ENCODE data around the gene VPS9D1.
"Not testable (repeated sequence)": the region's sequence is repeated elsewhere in the genome, so short reads cannot be mapped to it uniquely, and the experiment has no call there.

VPS9D1 gene

GRCh38 chr16:89691986-89692569, 28.6 kb downstream of the VPS9D1 start:
- FAIRE-seq: no peak

- no peak for FAIRE-seq
These were observed 29.3 kb downstream of the VPS9D1 start for GRCh38 chr16:89691231-89691985.

- FAIRE-seq: no peak
These were observed 30.3 kb downstream of the VPS9D1 start for GRCh38 chr16:89690392-89690901.

- not testable (repeated sequence) for FAIRE-seq
These were observed 31.1 kb downstream of the VPS9D1 start for GRCh38 chr16:89689621-89690020.

GRCh38 chr16:89689142-89689541, 31.6 kb downstream of the VPS9D1 start:
- no peak for FAIRE-seq

GRCh38 chr16:89688395-89688794, 32.3 kb downstream of the VPS9D1 start:
- FAIRE-seq: no peak

- FAIRE-seq: no peak
These were observed 33.4 kb downstream of the VPS9D1 start for GRCh38 chr16:89687092-89687940.

GRCh38 chr16:89686520-89687091, 34.1 kb downstream of the VPS9D1 start, which contains the start of gene CDK10:
TSS of gene CDK10 (plus strand) at chr16:89686689. CDS start at chr16:89686711, 22 bp downstream.
- no peak for FAIRE-seq

GRCh38 chr16:89685916-89686315, 34.8 kb downstream of the VPS9D1 start:
- FAIRE-seq: no peak

GRCh38 chr16:89678258-89678657, 42.4 kb downstream of the VPS9D1 start:
- FAIRE-seq: no peak

- FAIRE-seq: no peak
These were observed 48.3 kb downstream of the VPS9D1 start for GRCh38 chr16:89672177-89672941.

- FAIRE-seq: not testable (repeated sequence)
These were observed 49.1 kb downstream of the VPS9D1 start for GRCh38 chr16:89671565-89671964.

- FAIRE-seq: no peak
These were observed 49.9 kb downstream of the VPS9D1 start for GRCh38 chr16:89670496-89671431.

- FAIRE-seq: no peak
These were observed 50.9 kb downstream of the VPS9D1 start for GRCh38 chr16:89669755-89670154.

- FAIRE-seq: no peak
These were observed 51.9 kb downstream of the VPS9D1 start for GRCh38 chr16:89668790-89669158.

GRCh38 chr16:89667633-89668032, 53.1 kb downstream of the VPS9D1 start:
- FAIRE-seq: no peak

GRCh38 chr16:89667000-89667399, 53.7 kb downstream of the VPS9D1 start:
- not testable (repeated sequence) for FAIRE-seq

GRCh38 chr16:89664238-89664637, 56.5 kb downstream of the VPS9D1 start:
- FAIRE-seq: not testable (repeated sequence)

GRCh38 chr16:89661215-89661614, 59.5 kb downstream of the VPS9D1 start:
- FAIRE-seq: no peak

GRCh38 chr16:89660146-89660545, 60.6 kb downstream of the VPS9D1 start:
- FAIRE-seq: no peak
